Inflammatory macrophage treated with lipopolysaccharide for 1 hour (primary cell): Measurements from ENCODE around the gene CYP3A7.
"Not testable (repeated sequence)": the region's sequence is repeated elsewhere in the genome, so short reads cannot be mapped to it uniquely, and the experiment has no call there.

Experiments
- DNase-seq, 2 donors: peaks; one replicate each; pipeline ENCODE4 v3.0.0-alpha.2; 2020 to 2022

The CYP3A7 gene

DNA sequence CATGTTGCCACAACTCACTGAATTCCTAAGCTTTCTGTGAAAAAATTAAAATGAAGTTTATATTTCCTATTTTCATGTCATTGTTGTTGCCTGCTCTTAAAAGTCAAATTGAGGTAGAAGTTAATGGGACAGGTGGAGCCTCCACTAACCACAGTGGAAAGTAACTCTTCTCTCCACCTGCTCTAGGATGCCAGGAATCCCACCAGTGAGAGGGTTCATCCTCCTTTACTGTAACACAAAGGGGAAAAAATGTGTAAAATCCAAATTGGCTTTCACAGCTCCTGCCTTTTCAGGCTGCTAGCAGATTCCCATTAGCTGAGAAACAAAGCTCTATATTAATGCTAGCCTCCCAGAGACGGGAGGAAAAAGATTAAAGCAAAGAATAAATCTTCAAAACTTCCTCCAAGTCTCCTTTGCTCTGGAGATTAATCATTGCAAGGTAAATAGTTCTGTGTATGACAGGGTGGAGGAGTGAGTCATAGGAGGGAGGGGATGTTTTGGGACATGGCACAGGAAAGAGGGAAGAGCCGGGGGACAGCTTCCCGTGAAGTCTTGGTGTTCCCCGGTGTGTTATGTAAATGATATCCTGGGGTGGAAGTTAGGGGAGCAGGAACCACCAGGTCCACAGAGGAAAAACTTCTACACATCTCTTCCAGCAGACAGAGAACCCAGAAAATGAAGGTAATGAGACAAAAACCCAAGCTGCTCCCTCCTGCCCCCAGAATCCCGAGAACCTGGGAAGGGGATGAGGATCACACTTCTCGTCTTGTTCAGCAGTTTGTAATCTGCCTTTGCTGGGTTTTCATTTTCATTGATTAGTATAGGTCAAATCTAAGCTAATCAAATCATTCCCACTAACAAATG is 35.9 kb downstream of the CYP3A7 start:
- DNase-seq = peak in 1 of 2 donors; percentile 18

DNA sequence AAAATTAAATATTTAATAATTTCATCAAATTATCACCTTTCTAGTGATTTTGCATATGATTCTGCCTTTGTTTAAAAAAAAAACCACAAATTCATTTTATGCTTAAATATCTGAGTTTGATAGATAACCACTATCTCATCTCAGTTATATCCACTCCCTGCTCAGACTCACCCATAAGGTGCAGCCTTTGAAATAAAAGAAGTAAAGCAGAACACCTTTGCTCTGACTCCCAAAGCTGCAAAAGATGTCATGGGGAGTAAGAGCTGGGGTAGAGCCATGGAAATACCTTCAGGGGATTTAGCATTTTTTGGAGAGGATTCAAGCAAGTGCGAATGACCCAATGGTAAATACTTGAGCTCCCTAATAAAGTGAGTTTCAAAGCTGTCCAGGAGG is 40.1 kb downstream of the CYP3A7 start:
- no peak for DNase-seq

DNA sequence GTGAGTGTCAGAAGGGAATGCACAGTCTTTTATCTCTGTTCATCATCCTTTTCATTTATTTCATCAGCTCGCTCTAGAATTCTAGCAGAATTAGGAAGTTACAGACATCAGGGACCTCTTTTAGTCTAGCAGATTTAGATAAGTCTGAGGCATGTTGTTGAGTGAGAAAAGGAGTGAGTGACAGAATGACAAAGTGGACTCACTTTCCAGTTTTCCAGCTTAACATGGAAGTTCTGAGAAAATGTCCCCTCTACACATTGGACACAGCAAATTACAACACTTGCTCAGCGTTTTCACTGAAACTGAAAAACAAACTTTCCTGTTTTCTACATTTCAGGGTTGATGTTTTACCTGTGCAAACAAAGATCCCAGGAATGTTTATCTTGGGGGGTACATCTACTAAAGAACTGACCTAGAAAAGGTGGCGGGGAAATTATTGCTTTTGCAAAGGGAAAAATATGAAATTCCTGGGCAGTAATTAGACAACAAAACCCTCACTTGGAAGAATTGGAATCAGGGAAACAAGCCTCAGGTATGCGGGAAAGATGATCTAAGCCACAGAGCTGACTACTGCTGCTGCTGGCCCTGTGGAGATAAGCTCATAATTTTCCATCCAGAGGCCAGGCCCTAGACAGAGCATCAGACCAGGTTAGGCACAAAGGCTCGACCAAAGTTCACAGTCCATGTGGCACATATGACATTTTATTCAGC is 40.6 kb downstream of the CYP3A7 start:
- DNase-seq = no peak

DNA sequence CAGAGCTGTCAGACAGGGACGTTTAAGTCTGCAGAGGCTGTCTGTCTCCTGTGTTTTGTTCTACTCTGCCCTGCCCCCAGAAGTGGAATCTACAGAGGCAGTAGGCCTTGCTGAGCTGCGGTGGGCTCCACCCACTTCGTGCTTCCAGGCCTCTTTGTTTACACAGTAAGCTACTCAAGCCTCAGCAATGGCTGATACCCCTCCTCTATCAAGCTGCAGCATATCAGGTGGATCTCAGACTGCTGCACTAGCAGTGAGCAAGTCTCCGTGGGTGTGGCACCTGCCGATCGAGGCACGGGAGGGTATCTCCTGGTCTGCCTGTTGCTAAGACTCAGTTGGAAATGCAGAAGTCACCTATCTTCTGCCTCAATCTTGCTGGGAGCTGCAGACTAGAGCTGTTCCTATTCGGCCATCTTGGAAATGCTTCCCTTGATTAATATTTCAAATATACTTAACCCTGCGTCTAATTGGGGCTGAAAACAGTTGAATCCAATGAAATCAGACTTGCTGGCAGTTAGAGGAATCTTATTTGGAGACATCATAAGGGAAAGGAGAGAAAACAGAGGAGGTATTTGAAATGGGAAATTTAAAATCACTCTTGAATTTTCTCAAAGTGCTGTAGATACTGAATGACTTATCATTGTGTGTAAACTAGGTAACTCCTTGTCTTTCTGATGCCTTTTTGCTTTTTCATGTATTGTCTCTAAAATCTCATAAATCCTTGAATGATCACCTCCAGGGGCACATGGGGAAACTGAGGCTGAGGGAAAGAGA is 41.4 kb downstream of the CYP3A7 start:
- no peak for DNase-seq

DNA sequence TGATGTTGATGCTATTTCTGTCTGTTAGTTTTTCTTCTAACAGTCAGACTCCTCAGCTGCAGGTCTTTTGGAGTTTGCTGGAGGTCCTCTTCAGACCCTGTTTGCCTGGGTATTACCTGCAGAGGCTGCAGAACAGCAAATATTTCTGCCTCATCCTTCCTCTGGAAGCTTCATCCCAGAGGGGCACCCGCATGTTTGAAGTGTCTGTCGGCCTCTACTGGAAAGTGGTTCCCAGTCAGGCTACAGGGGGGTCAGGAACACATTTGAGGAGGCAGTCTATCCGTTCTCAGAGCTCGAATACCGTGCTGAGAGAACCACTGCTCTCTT is 41.9 kb downstream of the CYP3A7 start:
- no peak for DNase-seq

DNA sequence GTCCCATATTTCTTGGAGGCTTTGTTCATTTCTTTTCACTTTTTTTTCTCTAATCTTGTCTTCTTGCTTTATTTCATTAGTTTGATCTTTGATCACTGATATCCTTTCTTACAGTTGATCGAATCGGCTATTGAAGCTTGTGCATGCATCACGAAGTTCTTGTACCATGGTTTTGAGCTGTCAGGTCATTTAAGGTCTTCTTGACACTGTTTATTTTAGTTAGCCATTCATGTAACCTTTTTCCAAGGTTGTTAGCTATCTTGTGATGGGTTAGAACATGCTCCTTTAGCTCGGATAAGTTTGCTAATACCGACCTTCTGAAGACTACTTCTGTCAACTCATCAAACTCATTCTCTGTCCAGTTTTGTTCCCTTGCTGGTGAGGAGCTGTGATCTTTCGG is 42.4 kb downstream of the CYP3A7 start:
- not testable (repeated sequence) for DNase-seq

DNA sequence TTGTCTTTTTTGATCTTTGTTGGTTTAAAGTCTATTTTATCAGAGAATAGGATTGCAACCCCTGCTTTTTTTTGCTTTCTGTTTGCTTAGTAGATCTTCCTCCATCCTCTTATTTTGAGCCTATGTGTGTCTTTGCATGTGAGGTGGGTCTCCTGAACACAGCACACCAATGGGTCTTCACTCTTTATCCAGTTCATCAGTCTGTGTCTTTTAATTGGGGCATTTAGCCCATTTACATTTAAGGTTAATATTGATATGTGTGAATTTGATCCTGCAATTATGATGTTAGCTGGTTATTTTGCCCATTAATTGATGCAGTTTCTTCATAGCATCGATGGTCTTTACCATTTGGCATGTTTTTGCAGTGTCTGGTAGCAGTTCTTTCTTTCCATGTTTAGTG is 43.3 kb downstream of the CYP3A7 start:
- not testable (repeated sequence) for DNase-seq

DNA sequence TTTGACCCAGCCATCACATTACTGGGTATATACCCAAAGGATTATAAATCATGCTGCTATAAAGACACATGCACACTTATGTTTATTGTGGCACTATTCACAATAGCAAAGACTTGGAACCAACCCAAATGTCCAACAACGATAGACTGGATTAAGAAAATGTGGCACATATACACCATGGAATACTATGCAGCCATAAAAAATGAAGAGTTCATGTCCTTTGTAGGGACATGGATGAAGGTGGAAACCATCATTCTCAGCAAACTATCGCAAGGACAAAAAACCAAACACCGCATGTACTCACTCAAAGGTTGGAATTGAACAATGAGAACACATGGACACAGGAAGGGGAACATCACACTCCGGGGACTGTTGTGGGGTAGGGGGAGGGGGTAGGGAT is 44.1 kb downstream of the CYP3A7 start:
- not testable (repeated sequence) for DNase-seq

DNA sequence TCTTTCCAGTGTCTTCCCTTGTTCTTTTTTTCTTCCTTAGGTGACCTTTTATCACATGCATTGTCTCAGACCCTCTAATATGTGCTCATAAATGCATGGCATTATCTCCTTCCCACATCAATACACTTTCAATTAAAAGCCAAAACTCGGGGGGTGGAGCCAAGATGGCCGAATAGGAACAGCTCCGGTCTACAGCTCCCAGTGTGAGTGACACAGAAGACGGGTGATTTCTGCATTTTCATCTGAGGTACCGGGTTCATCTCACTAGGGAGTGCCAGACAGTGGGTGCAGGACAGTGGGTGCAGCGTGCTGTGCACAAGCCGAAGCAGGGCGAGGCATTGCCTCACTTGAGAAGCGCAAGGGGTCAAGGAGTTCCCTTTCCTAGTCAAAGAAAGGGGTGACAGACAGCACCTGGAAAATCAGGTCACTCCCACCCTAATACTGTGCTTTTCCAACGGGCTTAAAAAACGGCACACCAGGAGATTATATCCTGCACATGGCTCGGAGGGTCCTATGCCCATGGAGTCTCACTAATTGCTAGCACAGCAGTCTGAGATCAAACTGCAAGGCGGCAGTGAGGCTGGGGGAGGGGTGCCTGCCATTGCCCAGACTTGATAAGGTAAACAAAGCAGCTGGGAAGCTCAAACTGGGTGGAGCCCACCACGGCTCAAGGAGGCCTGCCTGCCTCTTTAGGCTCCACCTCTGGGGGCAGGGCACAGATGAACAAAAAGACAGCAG is 49.0 kb downstream of the CYP3A7 start:
- not testable (repeated sequence) for DNase-seq

DNA sequence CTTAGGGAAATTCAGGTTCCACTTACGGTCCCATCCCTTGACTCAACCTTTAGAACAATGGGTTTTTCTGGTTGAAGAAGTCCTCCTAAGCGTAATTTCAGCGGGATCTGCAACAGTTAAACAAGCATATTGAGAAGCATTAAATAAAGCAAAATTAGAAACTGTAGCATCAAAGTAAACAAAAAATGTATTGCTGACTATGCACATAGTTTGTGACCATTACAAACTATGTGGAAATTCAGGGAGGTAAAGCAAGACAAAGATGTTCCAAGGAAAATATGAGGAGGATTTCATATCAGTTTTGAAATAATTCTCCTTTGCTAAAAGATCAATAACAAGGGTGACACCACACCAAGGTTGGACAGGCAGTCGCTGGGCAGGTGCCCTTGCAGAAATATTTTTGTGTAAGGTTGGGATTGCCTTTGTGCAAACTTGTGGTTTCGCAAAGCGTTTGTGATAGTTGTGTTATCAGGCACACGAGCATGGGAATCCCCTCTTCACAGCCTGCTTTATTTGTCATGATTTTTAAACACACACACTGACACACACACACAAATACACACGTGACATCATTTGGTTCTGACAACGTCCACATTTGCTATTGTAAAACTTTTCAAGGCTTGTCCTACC is 49.8 kb downstream of the CYP3A7 start:
- DNase-seq = no peak

DNA sequence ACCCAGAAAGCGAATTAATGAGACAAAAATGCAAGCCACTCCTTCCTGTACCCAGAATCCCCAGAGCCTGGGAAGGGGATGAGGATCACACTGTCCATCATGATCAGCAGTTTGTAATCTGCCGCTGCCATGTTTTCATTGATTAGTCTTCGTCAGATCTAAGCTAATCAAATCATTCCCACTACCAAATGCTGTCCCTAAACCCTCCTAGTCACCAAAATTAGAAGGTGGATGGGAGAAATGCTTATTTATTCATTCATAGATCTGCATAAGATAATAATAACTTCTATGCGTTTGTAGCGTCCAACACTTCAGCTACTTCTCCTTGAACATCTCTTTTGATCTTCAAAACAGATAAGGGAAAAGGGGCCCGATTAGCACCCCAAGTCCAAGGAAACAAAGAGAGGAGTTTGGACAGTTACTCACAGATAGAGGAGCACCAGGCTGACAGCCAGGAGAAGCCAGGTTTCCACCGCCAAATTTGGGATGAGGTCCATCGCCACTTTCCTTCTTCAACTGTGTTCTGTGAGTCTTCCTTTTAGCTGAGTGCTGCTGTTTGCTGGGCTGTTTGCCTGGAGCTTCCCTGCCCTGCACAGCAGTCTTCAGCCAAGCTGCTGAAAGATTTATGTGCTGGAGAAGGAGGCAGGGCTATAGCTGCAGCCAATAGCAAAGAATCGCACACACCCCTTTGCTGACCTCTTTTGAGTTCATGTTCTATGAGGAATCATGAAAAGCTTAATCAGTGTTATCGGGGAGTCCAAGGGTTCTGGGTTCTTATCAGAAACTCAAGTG is 55.4 kb downstream of the CYP3A7 start, which contains the start of gene CYP3A5:
Gene CYP3A5, minus strand, starts transcription at position 597 of the 792 bp plus-strand sequence. Its CDS starts 100 bp downstream, at position 497.
- DNase-seq = no peak

DNA sequence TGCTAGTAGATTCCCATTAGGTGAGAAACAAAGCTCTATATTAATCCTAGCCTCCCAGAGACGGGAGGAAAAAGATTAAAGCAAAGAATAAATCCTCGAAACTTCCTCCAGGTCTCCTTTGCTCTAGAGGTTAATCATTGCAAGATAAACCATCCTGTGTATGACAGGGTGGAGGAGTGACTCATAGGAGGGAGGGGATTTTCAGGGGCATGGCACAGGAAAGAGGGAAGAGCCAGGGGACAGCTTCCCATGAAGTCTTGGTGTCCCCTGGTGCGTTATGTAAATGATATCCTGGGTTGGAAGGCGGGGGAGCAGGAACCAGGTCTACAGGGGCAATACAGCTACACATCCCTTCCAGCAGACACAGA is 56.0 kb downstream of the CYP3A7 start:
- DNase-seq = peak; percentile 57 to 67

DNA sequence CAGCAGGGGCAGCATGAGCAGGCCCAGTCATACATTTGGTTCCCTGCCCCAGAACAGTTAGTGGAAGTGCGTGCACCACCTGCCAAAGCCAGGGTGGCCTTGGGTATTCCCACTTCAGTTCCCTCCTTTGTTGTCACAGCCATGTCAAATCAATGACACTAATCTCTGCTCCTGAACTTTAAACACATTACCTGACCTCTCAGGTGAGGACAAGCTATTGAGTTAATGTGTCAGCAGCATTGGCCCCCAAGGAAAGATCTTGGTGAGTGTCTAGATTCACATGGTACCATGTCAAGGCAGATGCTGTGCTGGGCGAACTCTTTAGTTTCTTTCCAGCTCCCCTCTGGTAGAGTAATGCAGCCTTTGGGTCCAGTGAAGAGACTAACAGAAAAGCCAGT is 57.3 kb downstream of the CYP3A7 start:
- DNase-seq = no peak

DNA sequence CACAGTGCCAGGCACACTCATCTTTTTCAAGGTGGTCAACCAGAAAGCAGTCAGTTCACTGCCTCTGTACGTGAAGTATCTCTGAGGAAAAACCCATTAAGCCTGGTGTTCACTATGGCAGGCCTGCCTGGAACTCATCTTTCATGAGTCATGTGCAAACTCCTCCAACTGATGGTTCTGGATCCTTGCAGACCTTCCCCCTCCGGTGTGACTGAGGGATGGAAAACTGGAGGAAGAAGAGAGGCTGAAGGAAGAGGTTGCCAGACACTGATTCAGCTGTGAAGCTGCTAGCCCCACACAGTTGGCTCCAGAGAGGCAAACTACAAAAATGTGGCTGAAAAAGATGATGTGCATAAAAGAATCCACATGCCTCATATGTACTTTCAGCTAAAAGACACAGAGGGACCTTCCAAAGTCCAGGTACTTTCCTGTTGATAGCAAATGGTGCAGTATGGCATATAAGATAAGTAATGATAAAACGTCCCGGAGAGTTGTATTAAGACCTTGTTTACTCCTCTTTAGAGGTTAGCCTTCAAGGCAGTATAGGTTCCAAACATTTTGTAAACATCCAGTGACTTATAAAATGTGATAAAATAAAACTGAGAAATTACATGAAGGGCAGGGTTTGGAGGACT is 57.9 kb downstream of the CYP3A7 start:
- no peak for DNase-seq

DNA sequence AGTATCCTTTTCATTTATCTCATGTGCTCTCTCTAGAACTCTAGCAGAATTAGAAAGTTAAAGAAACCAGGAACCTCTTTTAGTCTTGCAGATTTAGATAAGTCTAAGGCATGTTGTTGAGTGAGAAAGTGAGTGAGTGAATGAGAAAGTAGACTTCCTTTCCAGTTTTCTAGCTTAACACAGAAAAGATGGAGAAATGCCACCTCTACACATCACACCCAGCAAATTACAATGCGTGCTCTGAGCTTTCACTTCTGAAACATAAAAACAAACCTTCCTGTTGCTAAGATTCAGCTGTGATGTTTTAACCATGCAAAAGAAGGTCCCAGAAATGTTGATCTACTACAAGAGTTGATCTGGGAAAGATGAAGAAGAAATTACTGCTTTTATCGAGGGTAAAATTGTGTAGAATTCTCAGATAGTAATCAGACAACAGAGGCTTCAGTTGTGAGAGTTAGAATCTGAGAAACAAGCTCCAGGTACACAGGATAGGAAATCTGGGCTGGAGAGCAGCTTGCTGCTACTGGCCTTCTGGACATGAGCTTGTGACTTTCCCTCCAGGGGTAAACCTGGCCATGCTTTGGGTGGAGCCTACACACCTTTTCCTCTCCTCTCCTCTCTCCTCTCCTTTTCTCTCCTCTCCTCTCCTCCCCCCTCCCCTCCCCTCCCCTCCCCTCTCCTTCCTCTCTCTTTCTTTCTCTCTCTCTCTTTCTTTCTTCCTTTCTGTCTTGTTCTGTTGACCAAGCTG is 59.8 kb downstream of the CYP3A7 start:
- no peak for DNase-seq

DNA sequence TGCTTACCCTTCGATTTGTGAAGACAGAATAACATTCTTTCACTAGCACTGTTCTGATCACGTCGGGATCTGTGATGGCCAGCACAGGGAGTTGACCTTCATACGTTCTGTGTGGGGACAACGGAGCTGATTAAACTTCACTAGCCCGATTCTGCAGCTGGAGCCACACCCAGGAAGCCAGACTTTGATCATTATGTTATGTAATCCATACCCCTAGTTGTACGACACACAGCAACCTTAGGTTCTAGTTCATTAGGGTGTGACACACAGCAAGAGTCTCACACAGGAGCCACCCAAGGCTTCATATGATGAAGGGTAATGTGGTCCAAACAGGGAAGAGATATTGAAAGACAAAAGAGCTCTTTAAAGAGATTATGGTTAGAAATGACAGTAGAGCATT is 62.4 kb downstream of the CYP3A7 start:
- no peak for DNase-seq

DNA sequence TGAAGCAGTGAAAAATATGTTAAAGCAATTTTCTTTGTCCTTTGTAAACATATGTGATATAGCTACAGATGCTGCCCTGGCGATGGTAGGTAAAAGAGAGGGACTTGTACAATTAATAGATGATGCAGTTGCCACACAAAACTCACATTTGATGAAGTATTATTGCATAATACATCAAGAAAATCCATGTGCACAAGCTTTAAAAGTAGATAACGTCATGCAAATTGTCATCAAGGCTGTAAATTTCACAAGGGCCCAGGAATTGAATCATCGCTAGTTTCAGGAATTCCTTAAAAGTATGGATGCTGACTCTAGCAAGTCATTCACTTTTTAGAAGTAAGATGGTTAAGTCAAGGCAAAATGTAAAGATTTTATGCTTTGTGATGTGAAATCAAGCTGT is 65.2 kb downstream of the CYP3A7 start:
- DNase-seq = peak; percentile 58 to 71

DNA sequence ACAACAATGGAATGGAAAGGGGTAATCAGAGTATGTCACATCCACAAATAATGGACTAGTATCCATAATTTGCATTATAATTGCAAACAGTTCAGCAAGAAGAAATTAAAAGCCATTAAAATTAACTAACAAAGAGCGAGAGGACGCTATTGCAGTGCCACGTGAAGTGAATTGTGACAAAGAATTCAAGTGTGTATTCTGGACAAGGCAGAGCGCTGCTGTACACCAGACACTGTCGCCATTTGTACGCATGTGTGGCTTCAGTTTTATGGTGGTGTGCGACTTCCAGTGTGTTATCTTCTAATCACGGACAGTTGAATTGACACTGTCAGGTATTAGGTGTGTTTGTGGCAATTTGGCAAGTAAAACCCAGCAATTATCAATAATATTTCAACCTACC is 66.5 kb downstream of the CYP3A7 start:
- no peak for DNase-seq

DNA sequence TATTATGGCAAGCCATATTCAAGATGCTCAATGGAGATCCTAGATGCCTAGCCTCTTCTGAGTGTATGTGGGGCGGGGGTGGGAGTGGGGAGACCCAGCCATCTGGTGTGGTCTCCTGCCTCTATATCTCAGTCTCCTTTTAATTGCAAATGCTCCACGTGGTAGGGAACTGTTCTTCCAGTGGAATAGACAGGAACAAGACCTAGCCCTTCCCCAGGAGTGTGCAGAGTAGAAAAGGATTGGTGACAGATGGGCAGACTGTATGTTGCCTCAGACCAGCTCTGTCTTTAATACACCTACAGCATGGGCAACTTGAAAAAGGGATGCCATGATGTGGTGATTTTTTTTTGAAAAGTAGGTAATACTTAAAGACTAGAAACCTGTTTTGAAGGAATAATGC is 67.8 kb downstream of the CYP3A7 start:
- DNase-seq = no peak

DNA sequence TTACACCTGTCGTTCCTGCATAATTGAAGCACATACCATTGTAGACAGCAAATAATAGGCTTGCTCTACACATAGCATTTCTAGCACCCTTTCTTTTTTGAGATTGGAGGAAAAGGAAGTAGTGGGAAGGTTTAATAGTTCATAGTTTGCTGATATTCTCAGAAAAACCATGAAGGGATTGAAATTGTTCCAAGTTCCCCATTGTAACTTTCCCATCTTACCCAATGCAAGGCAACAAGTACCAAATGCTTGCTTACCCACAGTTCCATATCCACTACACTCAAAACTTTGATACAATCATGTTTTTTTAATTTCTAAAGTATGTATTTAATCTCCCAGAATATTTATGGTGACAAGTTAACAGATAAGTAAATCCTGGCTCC is 69.0 kb downstream of the CYP3A7 start:
- peak; percentile 86 to 90 for DNase-seq
